Neutrophil (primary cell): ENCODE data around the gene TESMIN.

ENCODE experiments used
- H3K27ac ChIP-seq: fragments of 200-600 bp; sonication (generic); 2 replicates; pipeline ENCODE4 v1.5.1; 2016; ENCODE audit warnings: mild to moderate bottlenecking, moderate library complexity
- H3K27me3 ChIP-seq: fragments of 200-600 bp; sonication (generic); 2 replicates; pipeline ENCODE4 v1.6.0; 2016; ENCODE audit warnings: mild to moderate bottlenecking
- H3K36me3 ChIP-seq: fragments of 200-600 bp; sonication (generic); 2 replicates; pipeline ENCODE4 v1.5.1; 2017
- H3K4me1 ChIP-seq, 2 experiments: fragments of 200-600 bp in 1 of 2; sonication (generic) in 1 of 2; 1 replicate in 1 of 2; 2 replicates in 1 of 2; pipeline versions ENCODE4 v1.5.1 to v1.6.1; 2013 to 2016; ENCODE audit warnings: low read depth in 1 of 2, low read length in 1 of 2, mild to moderate bottlenecking in 1 of 2, moderate library complexity in 1 of 2; ENCODE audit not compliant: control insufficient read depth in 1 of 2, insufficient read depth in 1 of 2
- H3K4me3 ChIP-seq, 2 experiments: fragments of 200-600 bp in 1 of 2; sonication (generic) in 1 of 2; 1 replicate in 1 of 2; 2 replicates in 1 of 2; pipeline ENCODE4 v1.5.1; 2013 to 2016; ENCODE audit warnings: low read depth in 1 of 2, low read length in 1 of 2, mild to moderate bottlenecking in 1 of 2, moderate library complexity in 1 of 2
- H3K9me3 ChIP-seq: fragments of 200-600 bp; sonication (generic); 2 replicates; pipeline ENCODE4 v1.5.1; 2016
- CTCF ChIP-seq: fragments of 200-600 bp; sonication (generic); IDR thresholded peaks from 2 replicates; pipeline ENCODE4 v1.5.1; 2016; ENCODE audit warnings: antibody characterized with exemption

The TESMIN gene

DNA sequence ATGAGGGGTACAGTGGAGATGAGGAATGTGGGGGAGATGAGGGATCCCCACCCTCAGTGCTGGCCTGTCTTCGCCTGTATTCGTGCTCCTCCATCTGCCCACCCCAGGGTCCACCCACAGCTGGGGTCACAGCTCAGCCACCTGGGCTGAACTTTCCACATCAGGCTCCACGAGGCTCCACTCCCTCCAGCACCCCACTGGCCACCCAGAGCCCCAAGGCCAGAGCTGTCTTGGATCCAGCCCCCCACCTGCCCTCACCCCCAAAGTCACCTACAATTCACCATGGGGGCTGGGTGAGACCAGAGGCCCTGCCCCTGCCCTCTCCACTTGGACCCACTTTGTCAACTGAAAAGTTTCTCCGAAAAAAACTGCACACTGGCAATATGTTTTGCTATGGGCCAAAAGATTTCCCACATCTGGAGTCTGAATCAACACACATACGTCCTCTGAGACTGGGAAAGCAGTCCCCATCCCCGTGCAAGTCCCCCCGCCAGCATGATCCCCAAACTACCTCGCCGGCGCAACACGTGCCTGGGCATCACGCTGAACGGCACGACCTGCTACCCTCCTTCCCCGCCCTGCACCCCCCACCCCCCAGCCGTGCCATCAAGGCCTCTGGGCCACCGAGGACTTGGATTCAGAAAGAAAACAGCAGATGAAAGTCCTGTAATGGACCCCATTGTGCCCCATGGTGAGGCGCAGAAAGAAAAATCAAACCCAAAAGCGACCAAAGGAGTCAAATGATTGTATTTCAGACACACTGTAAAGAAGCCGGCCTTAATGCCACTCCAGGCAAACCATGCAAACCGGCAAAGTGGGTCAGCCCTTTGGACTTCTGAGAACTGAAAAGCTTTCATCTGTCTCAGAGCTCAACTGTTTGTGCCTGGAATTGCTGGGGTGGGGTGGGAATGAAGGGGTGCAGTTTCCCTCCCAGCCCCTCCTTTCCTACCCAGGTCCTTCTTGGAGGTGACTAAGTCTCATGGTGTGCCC, 83.5 kb downstream of the TESMIN start:
- H3K4me1 ChIP-seq, result no peaks in the 10 kb centered on the region
- TF ChIP-seq CTCF, result no peak
- no peaks in the 10 kb centered on the region for H3K36me3 ChIP-seq
- H3K27ac ChIP-seq, result no peak overlapping the region
- H3K4me3 ChIP-seq, result no peak overlapping the region
- H3K9me3 ChIP-seq, result no peaks in the 10 kb centered on the region
- peaks cover 11% of the 10 kb centered on the region for H3K27me3 ChIP-seq

DNA sequence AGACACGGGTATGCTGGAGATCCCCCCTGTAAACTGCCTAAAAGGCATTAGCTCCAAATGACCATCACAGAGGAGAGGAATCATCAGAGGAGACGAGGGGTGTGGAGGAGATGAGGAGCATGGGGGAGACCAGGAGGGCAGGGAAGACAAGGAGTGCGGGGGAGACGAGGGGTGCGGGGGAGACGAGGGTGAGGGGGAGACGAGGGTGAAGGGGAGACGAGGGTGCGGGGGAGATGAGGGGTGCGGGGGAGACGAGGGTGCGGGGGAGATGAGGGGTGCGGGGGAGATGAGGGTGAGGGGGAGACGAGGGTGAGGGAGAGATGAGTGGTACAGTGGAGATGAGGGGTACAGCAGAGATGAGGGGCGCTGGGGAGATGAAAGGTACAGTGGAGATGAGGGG, 84.5 kb downstream of the TESMIN start:
- no peak for TF ChIP-seq CTCF
- H3K4me3 ChIP-seq, result no peak overlapping the region
- H3K27me3 ChIP-seq, result peaks cover 6% of the 10 kb centered on the region
- no peaks in the 10 kb centered on the region for H3K4me1 ChIP-seq
- no peaks in the 10 kb centered on the region for H3K9me3 ChIP-seq
- no peak overlapping the region for H3K27ac ChIP-seq
- H3K36me3 ChIP-seq, result no peaks in the 10 kb centered on the region

DNA sequence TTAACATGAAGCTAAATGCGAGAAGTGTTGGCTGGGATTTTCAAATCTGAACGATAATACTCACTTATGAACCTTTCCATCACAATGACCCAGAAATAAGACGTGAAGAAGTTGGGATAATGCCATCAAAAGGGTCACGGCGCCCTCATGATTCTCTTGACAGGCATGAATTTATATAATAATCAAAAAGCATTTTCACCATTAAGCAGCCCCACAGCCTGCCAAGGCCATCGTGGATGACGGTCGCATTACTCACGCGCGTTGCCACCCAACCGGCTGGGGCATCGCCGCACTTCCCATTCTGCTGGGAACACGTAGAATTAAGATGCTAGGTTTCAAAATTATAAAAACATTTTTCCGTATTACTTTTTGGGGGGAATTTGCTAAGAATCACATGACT, 85.9 kb downstream of the TESMIN start:
- peaks cover 6% of the 10 kb centered on the region for H3K27me3 ChIP-seq
- H3K27ac ChIP-seq, result no peak overlapping the region
- no peaks in the 10 kb centered on the region for H3K36me3 ChIP-seq
- TF ChIP-seq CTCF, result no peak
- no peaks in the 10 kb centered on the region for H3K4me1 ChIP-seq
- H3K9me3 ChIP-seq, result no peaks in the 10 kb centered on the region
- H3K4me3 ChIP-seq, result no peak overlapping the region

DNA sequence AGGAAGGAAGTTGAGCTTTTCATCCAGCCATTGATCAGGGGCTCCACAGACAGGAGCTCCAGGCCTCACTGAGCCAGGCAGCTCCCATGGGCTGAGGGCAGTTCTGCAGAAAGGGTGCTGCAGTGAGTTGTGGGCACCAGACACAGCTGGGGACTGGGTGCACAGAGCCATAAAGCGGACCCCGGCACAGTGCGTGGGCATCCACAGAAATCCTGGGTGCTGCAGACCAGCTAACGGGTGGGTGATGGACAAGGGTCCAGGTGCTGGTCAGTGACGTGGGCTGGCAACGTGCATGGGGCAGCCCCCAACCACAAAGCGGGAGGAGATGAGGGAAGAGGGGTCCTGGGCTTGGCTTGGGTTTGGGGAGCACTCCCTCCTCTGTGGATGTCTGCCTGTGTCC, 86.4 kb downstream of the TESMIN start:
- Histone ChIP-seq H3K27ac (no peak overlapping the region), H3K27me3 (peaks cover 6% of the 10 kb centered on the region), H3K9me3 (no peaks in the 10 kb centered on the region), H3K4me1 (no peaks in the 10 kb centered on the region), H3K4me3 (no peak overlapping the region), H3K36me3 (no peaks in the 10 kb centered on the region)
- no peak for TF ChIP-seq CTCF

- peaks cover 6% of the 10 kb centered on the region for H3K27me3 ChIP-seq
- H3K4me1 ChIP-seq, result no peaks in the 10 kb centered on the region
- H3K4me3 ChIP-seq, result no peak overlapping the region
- H3K9me3 ChIP-seq, result no peaks in the 10 kb centered on the region
- no peak for TF ChIP-seq CTCF
- H3K36me3 ChIP-seq, result no peaks in the 10 kb centered on the region
- H3K27ac ChIP-seq, result no peak overlapping the region
Measured at GRCh38 chr11:68664141-68664540, 87.2 kb downstream of the TESMIN start.
